Measurements from ENCODE around the gene MPHOSPH8.

MPHOSPH8 gene

DNA sequence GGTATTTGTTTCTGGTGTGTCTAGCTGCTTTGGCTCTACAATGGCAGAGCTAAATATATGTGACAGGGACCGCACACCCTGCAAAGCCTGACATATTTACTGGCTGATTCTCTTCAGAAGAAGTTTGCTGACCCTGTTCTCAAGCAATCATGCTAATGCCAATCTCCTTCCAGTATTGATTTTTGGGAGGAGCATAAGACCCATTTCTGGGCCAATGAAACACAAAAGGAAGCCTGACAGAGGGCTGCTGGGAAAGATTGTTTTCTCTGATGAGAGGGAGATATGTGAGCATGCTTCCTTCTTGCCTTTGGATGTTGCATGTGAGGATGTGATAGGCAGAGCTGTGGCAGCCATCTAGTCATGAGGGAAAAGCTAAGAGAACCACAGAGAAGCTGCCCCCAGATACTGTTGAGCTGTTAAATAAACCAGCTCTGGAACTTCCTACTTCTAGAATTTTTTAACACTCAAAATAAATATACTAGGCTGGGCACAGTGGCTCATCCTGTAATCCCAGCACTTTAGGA lies 40.7 kb upstream of the MPHOSPH8 start:
- ChIA-PET POLR2A (interaction anchor here (1.0 kb wide), 1 partner anchor 9 kb away, joined by 3 read pairs; no protein-coding TSS in a partner anchor), CTCF (no interaction called here)
- TF ChIP-seq ARNT (IDR thresholded peaks at IDR 0.05) (no peak), L3MBTL2 (conservative IDR thresholded peaks at IDR 0.05) (no peak), SP1 (IDR thresholded peaks at IDR 0.05) (no peak), ZNF384 (IDR thresholded peaks at IDR 0.05) (no peak), LEF1 (IDR thresholded peaks at IDR 0.05; ENCODE audit: borderline replicate concordance) (no peak), FOXK2 (IDR thresholded peaks at IDR 0.05) (no peak), TARDBP (IDR thresholded peaks at IDR 0.05) (no peak), BHLHE40 (IDR thresholded peaks at IDR 0.05; ENCODE audit: borderline replicate concordance) (no peak), FOXM1 (IDR thresholded peaks at IDR 0.05; ENCODE audit: borderline replicate concordance) (no peak), CTBP1 (IDR thresholded peaks at IDR 0.05; ENCODE audit: borderline replicate concordance) (no peak), FOXA1 (IDR thresholded peaks at IDR 0.05) (no peak), SUZ12 (IDR thresholded peaks at IDR 0.05) (no peak), HDGF (IDR thresholded peaks at IDR 0.05; ENCODE audit: borderline replicate concordance) (no peak)
- TF ChIP-seq, protein P1, sequence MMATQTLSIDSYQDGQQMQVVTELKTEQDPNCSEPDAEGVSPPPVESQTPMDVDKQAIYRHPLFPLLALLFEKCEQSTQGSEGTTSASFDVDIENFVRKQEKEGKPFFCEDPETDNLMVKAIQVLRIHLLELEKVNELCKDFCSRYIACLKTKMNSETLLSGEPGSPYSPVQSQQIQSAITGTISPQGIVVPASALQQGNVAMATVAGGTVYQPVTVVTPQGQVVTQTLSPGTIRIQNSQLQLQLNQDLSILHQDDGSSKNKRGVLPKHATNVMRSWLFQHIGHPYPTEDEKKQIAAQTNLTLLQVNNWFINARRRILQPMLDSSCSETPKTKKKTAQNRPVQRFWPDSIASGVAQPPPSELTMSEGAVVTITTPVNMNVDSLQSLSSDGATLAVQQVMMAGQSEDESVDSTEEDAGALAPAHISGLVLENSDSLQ (IDR thresholded peaks at IDR 0.05) = no peak
- DNase-seq (ENCODE audit: extremely low spot score) = no peak

DNA sequence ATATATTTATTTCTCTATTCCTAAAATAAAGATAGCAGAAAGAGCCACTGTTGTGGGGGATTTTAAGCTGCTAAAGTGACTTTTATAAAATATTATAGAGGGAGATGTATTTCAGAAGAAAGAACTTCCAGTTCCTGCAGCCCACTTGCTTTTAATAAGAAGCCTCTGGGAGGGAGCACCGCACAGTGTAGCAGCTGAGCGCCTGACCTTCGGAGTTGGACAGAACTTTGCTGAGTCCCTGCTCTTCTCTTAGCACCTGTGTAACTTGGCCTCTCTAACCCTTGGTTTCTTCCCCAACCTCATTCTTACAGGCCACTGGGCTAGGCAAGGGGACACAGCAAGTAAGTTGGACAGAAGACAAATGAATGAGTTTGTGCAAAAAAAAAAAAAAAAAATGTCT lies 37.4 kb upstream of the MPHOSPH8 start:
- DNase-seq (ENCODE audit: extremely low spot score) = no peak
- ChIA-PET CTCF (no interaction called here), POLR2A (no interaction called here)
- TF ChIP-seq, protein P1 (IDR thresholded peaks at IDR 0.05) = no peak
- TF ChIP-seq HDGF (IDR thresholded peaks at IDR 0.05; ENCODE audit: borderline replicate concordance) (no peak), LEF1 (IDR thresholded peaks at IDR 0.05; ENCODE audit: borderline replicate concordance) (no peak), ELF4 (IDR thresholded peaks at IDR 0.05) (no peak), TARDBP (IDR thresholded peaks at IDR 0.05) (no peak), SUZ12 (IDR thresholded peaks at IDR 0.05) (no peak), NFRKB (IDR thresholded peaks at IDR 0.05) (no peak), FOXA1 (IDR thresholded peaks at IDR 0.05) (no peak), L3MBTL2 (conservative IDR thresholded peaks at IDR 0.05) (no peak), BHLHE40 (IDR thresholded peaks at IDR 0.05; ENCODE audit: borderline replicate concordance) (no peak), CTBP1 (IDR thresholded peaks at IDR 0.05; ENCODE audit: borderline replicate concordance) (no peak), FOXK2 (IDR thresholded peaks at IDR 0.05) (no peak)

DNA sequence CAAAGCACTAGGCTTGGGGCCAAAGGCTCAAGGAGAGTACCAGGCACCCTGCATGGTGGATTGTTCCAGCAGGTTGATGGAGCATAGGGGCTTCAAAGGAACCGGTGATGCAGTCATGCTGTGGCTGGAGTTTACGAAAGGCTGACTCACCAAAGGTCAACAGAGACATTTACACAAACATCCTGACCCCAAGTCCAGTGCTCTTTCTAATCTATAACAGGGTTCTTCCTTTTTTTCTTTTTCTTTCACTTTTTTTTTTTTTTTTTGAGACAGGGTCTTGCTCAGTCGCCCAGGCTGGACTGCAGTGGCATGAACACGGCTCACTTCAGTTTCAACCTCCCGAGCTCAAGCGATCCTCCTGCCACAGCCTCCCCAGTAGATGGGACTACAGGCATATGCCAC lies 36.5 kb upstream of the MPHOSPH8 start:
- ChIA-PET POLR2A (no interaction called here), CTCF (interaction anchor here (0.6 to 0.7 kb wide), 2 partner anchors 654 to 1437 kb away, joined by 3 to 4 read pairs; no protein-coding TSS in a partner anchor)
- TF ChIP-seq FOXM1 (IDR thresholded peaks at IDR 0.05; ENCODE audit: borderline replicate concordance) = no peak
- no peak for TF ChIP-seq ARNT (IDR thresholded peaks at IDR 0.05)
- no peak for TF ChIP-seq TARDBP (IDR thresholded peaks at IDR 0.05)
- no peak for TF ChIP-seq CTBP1 (IDR thresholded peaks at IDR 0.05; ENCODE audit: borderline replicate concordance)
- no peak for TF ChIP-seq SUZ12 (IDR thresholded peaks at IDR 0.05)
- no peak for TF ChIP-seq HDGF (IDR thresholded peaks at IDR 0.05; ENCODE audit: borderline replicate concordance)
- TF ChIP-seq NFRKB (IDR thresholded peaks at IDR 0.05) = no peak
- no peak for TF ChIP-seq ZNF384 (IDR thresholded peaks at IDR 0.05)
- TF ChIP-seq L3MBTL2 (conservative IDR thresholded peaks at IDR 0.05) = no peak
- no peak for TF ChIP-seq FOXA1 (IDR thresholded peaks at IDR 0.05)
- TF ChIP-seq ELF4 (IDR thresholded peaks at IDR 0.05) = no peak
- TF ChIP-seq, protein P1 (IDR thresholded peaks at IDR 0.05) = no peak
- TF ChIP-seq SP1 (IDR thresholded peaks at IDR 0.05) = no peak
- TF ChIP-seq LEF1 (IDR thresholded peaks at IDR 0.05; ENCODE audit: borderline replicate concordance) = no peak
- no peak for TF ChIP-seq BHLHE40 (IDR thresholded peaks at IDR 0.05; ENCODE audit: borderline replicate concordance)
- no peak for TF ChIP-seq FOXK2 (IDR thresholded peaks at IDR 0.05)
- no peak for DNase-seq (ENCODE audit: extremely low spot score)

DNA sequence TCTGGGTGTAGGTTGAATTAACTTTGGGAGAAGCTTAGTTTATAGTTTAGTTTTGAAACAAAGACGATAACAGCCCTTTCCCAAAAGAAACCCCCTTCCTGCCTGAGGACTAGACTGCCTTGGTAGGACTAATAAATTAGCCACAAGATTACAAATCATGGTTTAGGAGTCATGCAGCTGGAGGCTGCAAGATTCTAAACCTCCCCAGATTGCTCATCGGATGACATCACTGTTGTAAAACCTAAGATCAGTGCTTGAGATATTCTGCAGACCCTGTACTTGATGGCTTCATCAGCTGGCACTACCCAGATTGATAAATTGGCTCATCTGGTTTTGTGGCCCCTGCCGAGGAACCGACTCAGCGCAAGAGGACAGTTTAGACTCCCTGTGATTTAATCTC lies 35.9 kb upstream of the MPHOSPH8 start:
- DNase-seq (ENCODE audit: extremely low spot score) = no peak
- POLR2A ChIA-PET = no interaction called here
- CTCF ChIA-PET = interaction anchor here (0.7 kb wide), 1 partner anchor 654 kb away, joined by 3 read pairs; no protein-coding TSS in a partner anchor
- TF ChIP-seq NFRKB (IDR thresholded peaks at IDR 0.05) (no peak), CTBP1 (IDR thresholded peaks at IDR 0.05; ENCODE audit: borderline replicate concordance) (no peak), LEF1 (IDR thresholded peaks at IDR 0.05; ENCODE audit: borderline replicate concordance) (no peak), FOXA1 (IDR thresholded peaks at IDR 0.05) (no peak), SP1 (IDR thresholded peaks at IDR 0.05) (no peak), BHLHE40 (IDR thresholded peaks at IDR 0.05; ENCODE audit: borderline replicate concordance) (no peak)

DNA sequence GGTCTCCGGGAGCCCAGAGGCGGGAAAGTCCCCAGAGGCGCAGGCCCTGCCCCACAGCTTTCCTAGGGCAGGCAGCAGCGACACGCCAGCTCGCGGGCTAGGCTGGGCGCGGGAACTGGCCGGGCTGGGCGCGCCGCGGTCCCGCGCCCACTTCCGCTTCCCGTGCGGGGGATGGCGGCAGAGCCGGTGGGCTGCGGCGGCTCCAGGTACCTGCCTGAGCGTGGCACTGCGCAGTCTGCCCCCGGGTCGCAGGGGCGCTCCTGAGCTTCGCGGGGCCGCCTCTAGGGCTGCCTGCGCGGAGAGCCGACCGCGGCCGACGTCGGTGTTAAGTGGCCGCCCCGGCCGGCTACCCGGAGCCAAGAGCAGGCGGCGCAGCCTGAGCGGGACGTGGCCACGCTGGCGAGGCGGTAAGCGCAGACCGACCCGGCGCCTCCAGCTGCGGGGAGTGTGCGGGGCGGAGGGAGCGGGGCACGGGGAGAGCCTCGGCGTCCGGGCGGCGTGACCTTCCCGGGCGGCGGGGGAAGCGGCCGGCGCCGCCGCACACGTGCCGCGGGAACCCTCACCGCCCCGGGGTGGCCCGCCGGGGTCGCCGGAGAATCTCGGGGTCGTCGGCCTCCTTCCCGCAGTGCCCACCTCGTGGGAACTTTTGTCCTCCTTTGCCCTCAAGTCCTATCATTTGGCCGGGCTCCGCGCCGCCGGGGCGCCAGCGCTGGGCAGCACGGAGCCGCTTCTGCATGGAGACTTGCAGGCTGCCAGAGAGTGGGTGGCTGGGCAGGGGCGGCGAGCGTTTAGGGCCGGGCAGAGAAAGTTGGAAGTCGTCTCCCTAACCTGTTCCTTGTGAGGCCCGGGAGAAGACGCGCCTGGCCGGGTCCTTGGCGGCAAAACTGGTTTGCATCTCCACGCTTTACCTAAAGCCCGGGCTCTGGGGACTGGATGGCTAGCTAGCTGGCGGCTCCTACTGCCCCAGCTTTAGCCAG lies 31.4 kb upstream of the MPHOSPH8 start:
- POLR2A ChIA-PET = interaction anchor here (1.1 to 2.7 kb wide), 4 partner anchors 9 to 32 kb away, joined by 3 to 10 read pairs (median 5); partner anchors contain the start of gene MPHOSPH8
- DNase-seq (ENCODE audit: extremely low spot score) = peak; percentile 48
- CTCF ChIA-PET = interaction anchor here (0.6 to 1.1 kb wide), 3 partner anchors 13 to 188 kb away, joined by 3 to 7 read pairs (median 4); no protein-coding TSS in a partner anchor
- no peak for TF ChIP-seq LEF1 (IDR thresholded peaks at IDR 0.05; ENCODE audit: borderline replicate concordance)
- TF ChIP-seq TARDBP (IDR thresholded peaks at IDR 0.05) = no peak
- TF ChIP-seq BHLHE40 (IDR thresholded peaks at IDR 0.05; ENCODE audit: borderline replicate concordance) = no peak
- no peak for TF ChIP-seq FOXM1 (IDR thresholded peaks at IDR 0.05; ENCODE audit: borderline replicate concordance)
- TF ChIP-seq SUZ12 (IDR thresholded peaks at IDR 0.05) = no peak
- no peak for TF ChIP-seq ELF4 (IDR thresholded peaks at IDR 0.05)
- TF ChIP-seq ZNF384 (IDR thresholded peaks at IDR 0.05) = no peak
- no peak for TF ChIP-seq NFRKB (IDR thresholded peaks at IDR 0.05)

Data from HEK293T (cell line).